ENCODE measurements around the gene SLC25A13.
A peak's percentile ranks its signal among the peaks of the same experiment; 100 is the strongest.
"Not testable (repeated sequence)": the region's sequence is repeated elsewhere in the genome, so short reads cannot be mapped to it uniquely, and the experiment has no call there.

SLC25A13 gene

DNA sequence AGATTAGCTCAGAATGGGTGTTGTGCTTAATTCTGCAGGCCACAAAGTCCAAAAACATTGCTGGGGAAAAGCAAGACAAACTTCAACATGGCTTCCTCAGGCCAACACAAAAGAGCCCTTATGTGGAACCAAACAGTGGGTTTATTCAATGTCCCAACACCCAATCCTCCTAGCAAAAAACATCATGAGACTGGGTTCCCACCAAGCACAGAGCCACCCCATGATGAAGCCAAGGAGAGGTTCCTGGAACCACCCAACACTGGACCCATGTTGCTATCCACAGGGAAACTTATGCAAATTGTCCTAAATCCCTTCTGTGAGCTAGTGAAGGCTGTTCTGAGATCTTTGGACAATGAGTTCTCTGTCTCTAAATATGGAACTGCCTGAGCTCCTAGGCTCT lies 24.0 kb downstream of the SLC25A13 start:
- no peak for DNase-seq

DNA sequence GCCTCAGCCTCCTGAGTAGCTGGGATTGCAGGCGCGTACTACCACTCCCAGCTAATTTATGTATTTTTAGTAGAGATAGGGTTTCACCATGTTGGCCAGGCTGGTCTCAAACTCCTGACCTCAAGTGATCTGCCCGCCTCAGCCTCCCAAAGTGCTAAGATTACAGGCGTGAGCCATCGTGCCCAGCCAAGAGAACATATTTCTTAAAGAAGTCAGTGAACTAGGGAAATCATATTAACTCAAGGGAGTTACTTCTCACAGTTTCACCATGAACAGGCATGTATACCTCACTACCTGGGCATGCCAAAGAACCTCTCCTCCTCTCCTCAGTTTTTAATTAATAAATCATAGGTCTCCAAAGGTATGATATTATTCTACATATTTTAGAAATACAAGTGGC lies 24.5 kb downstream of the SLC25A13 start:
- not testable (repeated sequence) for DNase-seq

- not testable (repeated sequence) for DNase-seq
Observed at GRCh38 chr7:96293911-96294310, 28.0 kb downstream of the SLC25A13 start.

DNA sequence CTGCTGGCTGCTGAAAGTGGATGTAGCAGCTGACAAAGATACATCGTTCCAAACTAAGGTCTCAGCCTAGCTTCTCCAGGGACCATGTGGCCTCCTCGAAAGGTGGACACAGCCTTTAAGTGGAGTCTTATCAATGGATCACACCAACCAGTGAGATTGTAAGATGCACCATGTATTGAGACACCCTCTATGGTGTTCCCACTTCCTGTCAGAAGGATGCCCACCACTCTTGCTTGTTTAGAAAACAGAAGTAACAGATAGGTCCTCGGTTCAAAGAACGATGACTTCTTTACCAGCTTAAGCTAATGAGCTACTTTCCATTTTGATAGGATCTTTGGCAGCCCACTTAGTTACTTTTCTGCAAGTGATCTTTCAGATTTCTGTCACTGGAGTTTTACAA lies 34.3 kb downstream of the SLC25A13 start:
- DNase-seq: no peak

DNA sequence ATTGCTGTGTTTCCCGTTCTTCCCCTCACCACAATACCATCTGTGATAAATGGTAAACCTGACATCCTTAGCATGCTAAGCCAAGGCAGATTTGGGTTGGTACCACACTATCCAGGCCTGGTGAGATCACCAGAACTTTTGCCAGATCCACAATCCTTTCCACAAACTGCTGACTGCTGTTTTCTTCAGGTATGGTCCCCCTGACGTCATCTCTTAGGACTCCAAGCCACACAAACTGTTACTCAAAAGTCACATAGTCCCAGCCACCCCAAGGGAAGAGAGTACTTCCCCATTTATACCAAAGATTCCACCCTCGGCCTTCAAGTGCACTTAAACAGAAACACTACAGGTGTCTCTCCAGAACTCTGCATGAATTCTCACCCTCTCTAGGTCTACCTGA lies 34.8 kb downstream of the SLC25A13 start:
- no peak for DNase-seq

- no peak for DNase-seq
Observed at GRCh38 chr7:96285579-96285978, 36.3 kb downstream of the SLC25A13 start.

- DNase-seq: no peak
Observed at GRCh38 chr7:96284835-96285234, 37.1 kb downstream of the SLC25A13 start.

DNA sequence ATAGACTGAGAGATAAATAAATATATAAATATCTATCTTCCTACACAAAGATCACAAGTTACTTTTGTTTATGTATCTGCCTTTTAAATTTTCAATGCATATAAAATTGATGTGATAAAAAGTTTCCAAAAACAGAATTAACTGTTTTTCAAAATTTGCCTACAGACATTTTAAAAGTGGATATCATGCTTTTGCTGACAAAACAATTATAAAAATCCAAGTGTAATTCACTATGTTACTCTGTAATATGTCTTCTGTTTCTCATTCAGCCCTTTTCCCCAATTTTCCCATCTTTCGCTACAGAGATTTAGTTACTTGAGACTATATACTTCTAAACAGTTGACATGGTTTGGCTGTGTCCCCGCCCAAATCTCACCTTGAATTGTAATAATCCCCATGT lies 37.7 kb downstream of the SLC25A13 start:
- no peak for DNase-seq

DNA sequence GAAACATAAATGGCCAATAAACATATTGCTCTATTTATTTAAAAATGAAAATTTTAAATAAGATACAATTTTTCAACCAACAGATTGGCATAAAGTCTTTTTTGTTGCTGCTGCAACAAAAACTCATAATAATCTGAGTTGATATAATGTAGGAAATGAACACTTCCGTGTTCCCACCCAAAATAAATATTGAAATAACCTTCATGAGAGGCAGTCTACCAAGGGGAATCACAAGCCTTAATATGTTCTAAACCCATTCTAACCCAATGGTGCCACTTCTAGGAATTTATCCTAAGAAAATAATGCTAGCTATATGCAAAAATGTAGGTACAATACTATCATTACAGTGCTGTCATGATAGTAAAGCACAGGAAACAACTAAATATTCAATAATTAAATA lies 39.1 kb downstream of the SLC25A13 start:
- no peak for DNase-seq

- no peak for DNase-seq
Observed at GRCh38 chr7:96277921-96278320, 44.0 kb downstream of the SLC25A13 start.

DNA sequence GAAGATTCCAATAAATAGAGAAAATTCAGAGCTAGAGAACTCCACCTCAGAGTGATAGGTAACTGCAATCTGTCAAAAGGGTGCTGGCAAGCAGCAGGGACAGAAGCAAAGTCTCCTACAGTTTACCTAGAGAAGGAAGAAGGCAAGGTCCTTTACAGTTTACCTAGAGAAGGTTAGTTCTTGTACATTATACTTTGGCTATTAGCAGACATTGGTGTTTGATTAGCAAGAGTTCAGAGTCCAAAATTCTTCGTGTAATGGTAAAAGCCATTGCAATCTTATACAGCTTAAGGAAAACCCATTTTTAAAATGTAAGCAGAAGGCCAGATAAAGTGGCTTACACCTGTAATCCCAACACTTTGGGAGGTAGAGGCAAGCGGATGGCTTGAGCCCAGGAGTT lies 45.9 kb downstream of the SLC25A13 start:
- no peak for DNase-seq

DNA sequence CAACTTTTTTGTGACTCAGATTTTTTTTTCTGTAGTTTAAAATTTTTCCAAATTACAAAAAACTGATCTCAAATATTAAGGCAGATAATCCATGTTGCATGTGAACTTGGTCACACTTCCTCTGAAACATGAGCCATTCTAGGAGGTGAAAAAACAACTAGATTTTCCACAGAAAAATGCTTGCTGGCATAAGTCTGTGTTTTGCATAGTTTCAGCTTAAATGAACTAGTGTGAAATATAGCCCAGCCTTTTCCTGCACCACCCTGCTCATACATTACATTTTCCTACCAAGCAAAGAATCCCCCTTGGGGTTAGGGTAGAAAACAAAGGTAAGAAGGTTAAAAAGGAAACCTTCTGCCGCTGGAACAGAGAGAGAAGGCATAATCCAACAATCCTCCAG lies 48.2 kb downstream of the SLC25A13 start:
- no peak for DNase-seq

DNA sequence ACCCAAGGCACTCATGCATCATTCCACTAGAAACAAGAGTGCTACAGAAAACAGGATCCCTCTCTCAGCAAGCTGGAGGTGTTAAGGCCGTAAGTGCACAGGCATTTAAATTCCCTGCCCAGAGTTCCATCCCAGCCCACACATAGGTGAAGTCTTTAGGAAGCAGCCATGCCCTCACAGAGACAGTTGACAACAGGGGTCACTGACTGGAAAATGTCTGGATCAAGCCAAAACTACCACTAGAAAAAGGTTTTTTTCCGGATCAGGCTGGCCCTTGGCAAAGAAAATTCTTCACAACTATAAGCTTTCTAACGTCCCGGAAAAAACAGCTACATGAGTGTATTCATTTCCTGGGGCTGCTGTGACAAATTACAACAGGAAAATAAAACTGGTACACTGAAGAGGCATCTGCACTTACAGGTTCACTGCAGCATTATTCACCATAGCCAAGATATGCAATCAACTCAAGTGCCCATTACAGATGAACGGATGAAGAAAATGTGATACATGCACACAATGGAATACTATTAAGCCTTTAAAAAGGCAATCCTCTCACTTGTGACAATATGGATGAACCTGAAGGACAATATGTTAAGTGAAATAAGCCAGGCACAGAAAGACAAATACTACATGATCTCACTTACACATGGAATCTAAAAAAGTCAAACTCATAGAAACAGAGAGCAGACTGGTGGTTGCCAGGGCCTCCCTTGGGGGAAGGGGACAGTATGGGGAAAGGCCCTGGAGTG lies 52.5 kb downstream of the SLC25A13 start:
- no peak for DNase-seq

DNA sequence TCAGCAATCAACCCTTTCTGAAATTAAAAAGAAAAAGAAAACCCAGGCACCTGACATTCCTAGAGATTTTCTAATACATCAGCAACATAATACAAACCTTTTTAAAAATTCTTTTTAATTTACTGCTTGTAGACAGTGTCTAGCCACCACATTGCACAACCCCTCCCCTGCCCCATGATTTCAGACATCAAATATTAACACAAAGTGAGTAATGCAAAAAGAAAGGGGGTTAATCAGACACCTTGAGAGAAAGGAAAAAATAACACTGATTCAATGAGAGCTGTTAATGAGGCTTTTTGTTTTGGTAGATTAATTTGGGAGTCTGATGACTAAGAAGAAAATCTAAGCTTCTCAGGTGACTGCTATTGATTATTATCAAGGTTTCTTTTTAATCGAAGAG lies 55.3 kb downstream of the SLC25A13 start:
- DNase-seq: no peak

- DNase-seq: no peak
Observed at GRCh38 chr7:96266015-96266414, 55.9 kb downstream of the SLC25A13 start.

DNA sequence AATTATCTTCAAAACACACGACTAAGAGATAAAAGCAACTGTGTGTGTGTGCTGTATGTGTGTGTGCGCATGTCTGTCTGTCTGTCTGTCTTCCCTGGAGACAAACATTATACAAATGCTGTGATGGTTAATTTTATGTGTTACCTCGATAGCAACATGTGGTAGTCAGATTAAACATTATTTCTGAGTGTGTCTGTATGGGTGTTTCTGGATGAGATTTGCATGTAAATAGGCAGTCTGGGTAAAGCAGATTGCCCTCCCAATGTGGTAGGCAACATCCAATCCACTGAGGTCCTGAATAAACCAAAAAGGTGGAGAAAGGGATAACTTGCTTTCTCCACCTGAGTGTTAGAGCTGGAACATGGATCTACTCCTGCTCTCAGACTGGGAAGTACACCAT lies 67.9 kb downstream of the SLC25A13 start:
- no peak for DNase-seq

DNA sequence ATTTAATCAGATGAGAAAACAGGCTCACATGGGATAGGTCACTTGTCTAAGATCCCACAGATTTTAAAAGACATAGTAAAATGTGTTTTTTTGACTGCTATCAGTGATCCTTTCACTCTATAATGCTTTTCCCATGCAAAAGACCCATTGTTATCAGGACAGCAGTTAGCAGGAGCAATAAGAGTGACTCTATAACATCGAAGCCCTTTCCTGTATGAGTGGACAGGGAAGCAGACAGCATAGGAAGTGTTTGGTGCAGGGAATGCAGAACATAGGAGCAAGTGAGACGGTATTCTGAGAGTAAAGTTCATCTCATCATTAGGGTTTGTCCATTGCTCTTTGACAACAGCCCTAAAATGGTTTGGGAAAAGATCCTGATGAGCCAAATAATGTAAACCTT lies 68.5 kb downstream of the SLC25A13 start:
- DNase-seq: no peak

DNA sequence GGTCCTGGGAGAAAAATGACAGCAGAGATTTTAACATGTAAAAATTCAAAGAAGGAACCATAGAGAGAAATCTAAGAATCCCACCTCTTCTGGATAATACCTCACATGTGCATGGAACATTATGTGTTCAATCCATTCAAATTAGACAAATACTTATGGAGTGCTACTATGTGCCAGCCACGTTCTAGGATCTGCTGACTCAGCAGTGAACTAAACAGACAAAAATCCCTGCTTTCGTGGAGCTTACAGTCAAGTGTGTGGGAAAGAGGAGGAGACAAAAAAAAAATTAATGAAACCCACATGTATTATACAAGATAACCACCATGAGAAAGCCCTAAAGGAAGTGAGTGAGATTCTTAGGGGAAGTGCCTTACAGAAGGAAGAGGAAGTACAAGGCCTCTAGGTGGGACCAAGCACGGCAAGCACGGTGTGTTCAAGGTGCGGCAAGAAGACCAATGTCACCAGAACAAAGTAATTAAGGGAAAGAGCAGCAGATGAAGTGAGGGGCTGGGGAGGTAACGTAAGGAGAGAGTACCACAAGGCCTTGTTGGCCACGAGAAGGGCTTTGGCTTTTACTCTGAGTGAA lies 71.0 kb downstream of the SLC25A13 start:
- DNase-seq: no peak

DNA sequence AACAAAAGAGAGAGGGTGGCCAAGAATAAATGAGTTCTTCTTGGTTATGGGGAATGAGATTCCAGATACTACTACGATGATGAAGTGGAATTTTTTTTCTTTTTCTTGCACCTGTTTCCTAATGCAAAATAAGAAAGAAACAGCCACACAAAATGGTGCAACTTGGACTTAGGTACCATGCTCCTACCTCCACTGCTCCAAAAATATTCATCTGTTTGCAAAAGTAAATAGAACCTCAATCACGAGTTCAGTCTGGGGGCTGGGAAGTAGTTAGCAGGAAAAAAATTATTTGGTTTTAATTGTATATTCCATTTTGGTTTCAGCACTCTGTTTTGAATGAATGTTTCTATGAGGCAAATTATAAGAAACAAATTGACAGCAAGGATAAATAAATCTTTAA lies 73.5 kb downstream of the SLC25A13 start:
- no peak for DNase-seq

GRCh38 chr7:96246919-96247318 lies 75.0 kb downstream of the SLC25A13 start:
- peak; percentile 75 for DNase-seq

DNA sequence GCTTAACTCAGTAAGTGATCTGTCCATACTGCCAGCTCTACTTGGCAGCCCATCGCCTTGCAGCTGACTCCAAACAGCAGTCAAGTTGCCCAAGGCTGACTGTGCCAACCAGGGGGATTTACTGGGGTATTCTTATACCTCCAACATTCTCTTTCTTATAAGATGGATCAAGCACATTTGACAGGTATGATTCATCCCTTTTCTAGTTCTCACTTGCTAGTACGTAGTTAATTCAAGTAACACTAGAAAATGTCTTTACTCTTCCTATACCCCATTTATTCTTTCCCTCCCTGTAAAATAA lies 77.0 kb downstream of the SLC25A13 start:
- DNase-seq: no peak

GRCh38 chr7:96244244-96244991 lies 77.5 kb downstream of the SLC25A13 start:
- DNase-seq: no peak

- DNase-seq: no peak
Observed at GRCh38 chr7:96243241-96243640, 78.7 kb downstream of the SLC25A13 start.

DNA sequence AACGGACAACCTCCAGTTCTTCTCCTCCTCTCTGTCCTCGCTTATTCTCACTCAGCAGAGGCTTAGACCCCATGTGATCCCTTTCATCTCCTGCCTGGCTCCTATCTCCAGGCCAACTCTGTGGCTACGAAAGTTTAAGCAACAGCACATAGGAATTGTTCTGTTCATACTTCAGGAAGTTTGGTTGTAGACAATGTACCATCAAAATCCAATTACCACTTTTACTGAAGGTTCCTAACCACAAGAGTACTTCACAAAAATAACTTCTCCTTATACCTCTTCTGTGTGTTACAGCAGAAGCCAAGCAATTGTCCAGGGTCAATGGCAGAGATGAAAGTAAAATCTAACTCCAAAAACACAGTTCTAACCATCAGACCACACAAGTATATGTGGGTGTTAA lies 80.0 kb downstream of the SLC25A13 start:
- no peak for DNase-seq

Measured in NCI-H2171 (cell line).